Astrocyte (in vitro differentiated cells and primary cell): ENCODE measurements around the gene KCNQ1. TPM values are rescaled to one million over a fixed set of nuclear protein-coding genes. Genes with fewer than 3 reads are reported as not detected.

Experiments
- DNase-seq: peaks from one replicate; pipeline ENCODE4 v3.0.0-alpha.2; 2010; ENCODE audit warnings: low read depth
- FAIRE-seq: peaks from 2 replicates; lab custom pipeline; 2011; peaks lifted over from hg19 to GRCh38; lab: Jason Lieb, UNC
- H2AFZ ChIP-seq: 2 replicates; pipeline ENCODE4 v1.6.0; 2012; ENCODE audit warnings: low read depth, low read length, inconsistent platforms
- H3K27ac ChIP-seq: 2 replicates; pipeline ENCODE4 v1.5.1; 2011; ENCODE audit warnings: low read depth, low read length, inconsistent platforms
- H3K27me3 ChIP-seq: 2 replicates; pipeline ENCODE4 v1.6.0; 2011; ENCODE audit warnings: low read length, inconsistent platforms; ENCODE audit not compliant: insufficient read depth
- H3K36me3 ChIP-seq: 2 replicates; pipeline ENCODE4 v1.5.1; 2011; ENCODE audit warnings: low read length, inconsistent platforms; ENCODE audit not compliant: insufficient read depth
- H3K4me1 ChIP-seq: 2 replicates; pipeline ENCODE4 v1.5.1; 2011; ENCODE audit warnings: low read length, inconsistent platforms; ENCODE audit not compliant: insufficient read depth
- H3K4me2 ChIP-seq: 2 replicates; pipeline ENCODE4 v1.6.0; 2012; ENCODE audit warnings: low read length, inconsistent platforms
- H3K4me3 ChIP-seq: 2 replicates; pipeline ENCODE4 v1.5.1; 2011; ENCODE audit warnings: low read depth, mild to moderate bottlenecking, low read length, inconsistent platforms; ENCODE audit not compliant: insufficient read depth
- H3K79me2 ChIP-seq: 2 replicates; pipeline ENCODE4 v1.6.0; 2012; ENCODE audit warnings: mild to moderate bottlenecking, low read length, inconsistent platforms; ENCODE audit not compliant: insufficient read depth
- H3K9ac ChIP-seq: 2 replicates; pipeline ENCODE4 v1.6.0; 2012; ENCODE audit warnings: mild to moderate bottlenecking, low read length, inconsistent platforms
- H3K9me3 ChIP-seq: 2 replicates; pipeline ENCODE4 v1.5.1; 2012; ENCODE audit warnings: low read depth, mild to moderate bottlenecking, low read length, inconsistent platforms; ENCODE audit not compliant: insufficient read depth
- H4K20me1 ChIP-seq: 2 replicates; pipeline ENCODE4 v1.6.0; 2012; ENCODE audit warnings: low read length, inconsistent platforms; ENCODE audit not compliant: insufficient read depth
- H3K27ac Mint-ChIP-seq: one replicate; pipeline ENCODE4 v1.8.0; 2021; ENCODE audit warnings: mild to moderate bottlenecking, mixed read lengths; ENCODE audit not compliant: unreplicated experiment
- H3K27me3 Mint-ChIP-seq: one replicate; pipeline ENCODE4 v1.8.0; 2021; ENCODE audit warnings: low read depth, mixed read lengths; ENCODE audit not compliant: unreplicated experiment
- H3K36me3 Mint-ChIP-seq: one replicate; pipeline ENCODE4 v1.8.0; 2021; ENCODE audit warnings: low read depth, mixed read lengths; ENCODE audit not compliant: unreplicated experiment
- H3K4me1 Mint-ChIP-seq: one replicate; pipeline ENCODE4 v1.8.0; 2021; ENCODE audit warnings: low read depth, mixed read lengths; ENCODE audit not compliant: unreplicated experiment
- H3K4me3 Mint-ChIP-seq: one replicate; pipeline ENCODE4 v1.8.0; 2021; ENCODE audit warnings: mild to moderate bottlenecking, moderate library complexity, mixed read lengths; ENCODE audit not compliant: unreplicated experiment
- H3K9me3 Mint-ChIP-seq: one replicate; pipeline ENCODE4 v1.8.0; 2021; ENCODE audit warnings: mild to moderate bottlenecking, mixed read lengths; ENCODE audit not compliant: unreplicated experiment
- EZH2 ChIP-seq: IDR thresholded peaks from 2 replicates; pipeline ENCODE4 v1.6.1; 2012; ENCODE audit warnings: mild to moderate bottlenecking, low read length, inconsistent platforms; ENCODE audit not compliant: insufficient read depth
- total RNA-seq: library from RNA; stranded (reverse); gene quantifications from 2 replicates; pipeline ENCODE4 v1.2.1, GENCODE V29; 2021
- TF ChIP-seq, protein P1 (sequence below): IDR thresholded peaks from 2 replicates; pipeline ENCODE4 v1.5.1; 2011; ENCODE audit warnings: low read depth, mild to moderate bottlenecking, inconsistent platforms, low read length, moderate library complexity; ENCODE audit not compliant: insufficient read depth

KCNQ1 gene
- total RNA-seq, 1 donor from 2014 or later: not detected

DNA sequence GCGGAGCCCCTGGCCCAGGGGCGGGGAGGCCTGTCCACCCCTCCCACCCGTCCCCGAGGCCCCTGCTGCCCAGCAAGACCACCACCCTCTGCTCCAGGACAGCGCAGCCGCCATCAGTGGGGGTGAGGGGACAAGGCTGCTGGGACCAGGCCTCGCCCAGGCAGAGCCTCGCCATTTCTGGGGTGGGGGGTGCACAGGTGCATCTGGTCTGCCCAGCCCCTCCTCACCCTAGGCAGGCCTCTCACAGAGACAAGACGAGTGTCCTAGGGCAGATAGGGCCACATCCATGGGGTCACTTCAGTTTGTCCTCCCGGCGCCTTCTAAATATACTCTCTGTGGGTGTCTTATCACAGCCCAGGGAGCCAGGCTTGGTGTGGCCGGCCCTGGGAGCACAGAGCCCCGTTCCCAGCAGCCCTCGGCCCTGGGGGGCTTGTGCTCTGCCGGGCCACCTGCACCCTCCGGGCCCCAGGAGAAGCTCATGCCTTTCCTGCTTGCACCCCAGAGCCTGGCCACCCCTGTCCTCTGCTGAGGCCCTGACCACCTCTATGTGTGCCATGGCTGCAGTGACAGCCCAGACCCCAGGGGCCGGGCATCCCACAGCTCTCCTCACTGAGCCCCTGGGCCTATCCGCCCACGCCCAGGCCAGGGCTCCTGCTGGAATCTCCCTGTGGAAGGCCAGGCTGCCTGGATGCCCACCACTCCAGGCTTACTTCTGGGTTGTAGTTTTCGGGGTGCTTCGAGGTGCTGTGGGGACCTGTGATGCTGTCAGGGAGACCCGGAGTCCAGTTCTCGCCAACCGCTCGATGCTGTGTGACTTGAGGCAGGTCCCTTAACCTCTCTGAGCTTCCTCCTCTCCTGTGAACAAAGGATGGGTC lies 70.8 kb downstream of the KCNQ1 start:
- Histone ChIP-seq H3K9ac (no peak overlapping the region), H4K20me1 (no peaks in the 10 kb centered on the region), H3K27ac (no peak overlapping the region), H3K79me2 (no peaks in the 10 kb centered on the region), H3K4me3 (no peak overlapping the region), H2AFZ (no peak overlapping the region), H3K36me3 (no peaks in the 10 kb centered on the region), H3K4me1 (no peaks in the 10 kb centered on the region), H3K27me3 (peaks cover under 1% of the 10 kb centered on the region), H3K4me2 (no peak overlapping the region), H3K9me3 (no peaks in the 10 kb centered on the region)
- FAIRE-seq (no peak), DNase-seq (no peak)
- H3K36me3 Mint-ChIP-seq: peaks cover 1% of the 10 kb centered on the region
- H3K27ac Mint-ChIP-seq: no peak overlapping the region
- H3K4me3 Mint-ChIP-seq: no peak overlapping the region
- peaks cover 60% of the 10 kb centered on the region for H3K27me3 Mint-ChIP-seq
- H3K4me1 Mint-ChIP-seq: no peaks in the 10 kb centered on the region
- no peaks in the 10 kb centered on the region for H3K9me3 Mint-ChIP-seq
- TF ChIP-seq EZH2: no peak

DNA sequence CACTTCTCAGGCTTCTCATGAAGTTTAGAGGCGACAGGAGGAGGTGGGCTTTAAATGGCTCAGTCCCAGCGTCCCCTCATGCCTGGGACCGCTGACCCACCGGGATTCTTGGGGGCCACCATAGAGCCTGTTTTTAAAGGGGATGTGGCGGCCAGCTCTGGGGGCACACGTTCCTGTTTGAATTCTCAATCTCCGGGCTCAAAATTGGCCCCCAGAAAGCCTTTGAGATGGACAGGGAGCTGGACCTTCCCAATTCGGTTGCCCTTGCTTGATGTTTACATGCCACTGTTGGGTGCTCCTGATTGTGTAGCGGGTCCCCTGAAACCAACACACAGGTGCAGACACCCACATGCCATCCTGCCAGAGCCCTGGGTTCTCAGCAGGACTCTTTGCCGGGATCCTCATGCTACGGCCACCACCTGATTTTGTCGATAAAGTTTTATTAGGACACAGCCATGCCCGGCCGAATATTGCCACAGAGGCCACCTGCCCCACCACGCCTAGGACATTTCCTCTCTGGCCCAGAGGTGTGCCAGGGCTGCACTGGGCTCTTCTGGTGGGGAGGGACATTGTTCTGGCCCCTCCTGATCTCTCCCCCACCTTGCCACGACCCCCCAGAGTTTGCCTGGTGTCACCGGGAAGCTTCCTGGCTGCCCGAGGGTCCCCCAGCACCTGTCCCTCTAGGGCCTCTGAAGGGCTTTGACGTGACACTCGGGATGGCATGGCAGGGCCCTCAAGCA lies 71.6 kb downstream of the KCNQ1 start:
- Histone ChIP-seq H3K36me3 (no peaks in the 10 kb centered on the region), H3K4me1 (no peaks in the 10 kb centered on the region), H3K4me3 (no peak overlapping the region), H3K9ac (no peak overlapping the region), H3K27me3 (peaks cover 4% of the 10 kb centered on the region), H3K4me2 (no peak overlapping the region), H4K20me1 (no peaks in the 10 kb centered on the region), H3K79me2 (no peaks in the 10 kb centered on the region), H2AFZ (no peak overlapping the region), H3K27ac (no peak overlapping the region), H3K9me3 (no peaks in the 10 kb centered on the region)
- no peaks in the 10 kb centered on the region for H3K4me1 Mint-ChIP-seq
- no peak for FAIRE-seq
- no peak overlapping the region for H3K4me3 Mint-ChIP-seq
- no peaks in the 10 kb centered on the region for H3K9me3 Mint-ChIP-seq
- no peak for TF ChIP-seq EZH2
- TF ChIP-seq, protein P1, sequence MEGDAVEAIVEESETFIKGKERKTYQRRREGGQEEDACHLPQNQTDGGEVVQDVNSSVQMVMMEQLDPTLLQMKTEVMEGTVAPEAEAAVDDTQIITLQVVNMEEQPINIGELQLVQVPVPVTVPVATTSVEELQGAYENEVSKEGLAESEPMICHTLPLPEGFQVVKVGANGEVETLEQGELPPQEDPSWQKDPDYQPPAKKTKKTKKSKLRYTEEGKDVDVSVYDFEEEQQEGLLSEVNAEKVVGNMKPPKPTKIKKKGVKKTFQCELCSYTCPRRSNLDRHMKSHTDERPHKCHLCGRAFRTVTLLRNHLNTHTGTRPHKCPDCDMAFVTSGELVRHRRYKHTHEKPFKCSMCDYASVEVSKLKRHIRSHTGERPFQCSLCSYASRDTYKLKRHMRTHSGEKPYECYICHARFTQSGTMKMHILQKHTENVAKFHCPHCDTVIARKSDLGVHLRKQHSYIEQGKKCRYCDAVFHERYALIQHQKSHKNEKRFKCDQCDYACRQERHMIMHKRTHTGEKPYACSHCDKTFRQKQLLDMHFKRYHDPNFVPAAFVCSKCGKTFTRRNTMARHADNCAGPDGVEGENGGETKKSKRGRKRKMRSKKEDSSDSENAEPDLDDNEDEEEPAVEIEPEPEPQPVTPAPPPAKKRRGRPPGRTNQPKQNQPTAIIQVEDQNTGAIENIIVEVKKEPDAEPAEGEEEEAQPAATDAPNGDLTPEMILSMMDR: no peak
- no peak for DNase-seq
- no peak overlapping the region for H3K27ac Mint-ChIP-seq
- no peaks in the 10 kb centered on the region for H3K36me3 Mint-ChIP-seq
- H3K27me3 Mint-ChIP-seq: peaks cover 60% of the 10 kb centered on the region

DNA sequence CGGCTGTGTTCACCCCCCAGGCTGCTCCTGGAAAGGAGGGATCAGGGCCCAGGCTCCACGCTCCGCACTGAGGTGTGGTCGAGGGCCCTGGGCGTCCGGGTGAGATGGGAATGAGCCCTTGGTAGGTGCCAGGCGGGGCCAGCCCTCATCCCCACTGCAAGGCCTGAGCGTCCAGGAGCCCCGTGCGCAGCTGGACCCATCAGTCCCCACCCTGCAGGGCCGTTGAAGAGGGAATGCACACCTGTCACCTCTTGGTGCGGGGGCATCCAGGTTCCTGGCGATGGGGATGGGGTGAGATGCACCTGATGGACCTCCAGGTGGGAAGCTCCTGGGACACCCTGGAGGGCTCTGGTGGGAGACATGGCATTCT lies 72.2 kb downstream of the KCNQ1 start:
- Mint-ChIP-seq H3K4me1 (no peaks in the 10 kb centered on the region), H3K36me3 (no peaks in the 10 kb centered on the region), H3K9me3 (no peaks in the 10 kb centered on the region), H3K27me3 (peaks cover 55% of the 10 kb centered on the region), H3K27ac (no peak overlapping the region), H3K4me3 (no peak overlapping the region)
- Histone ChIP-seq H4K20me1 (no peaks in the 10 kb centered on the region), H3K4me1 (no peaks in the 10 kb centered on the region), H3K79me2 (no peaks in the 10 kb centered on the region), H3K36me3 (no peaks in the 10 kb centered on the region), H3K9me3 (no peaks in the 10 kb centered on the region), H2AFZ (no peak overlapping the region), H3K4me2 (no peak overlapping the region), H3K9ac (no peak overlapping the region), H3K27me3 (peaks cover 4% of the 10 kb centered on the region), H3K27ac (no peak overlapping the region), H3K4me3 (no peak overlapping the region)
- FAIRE-seq: no peak
- TF ChIP-seq, protein P1: no peak
- no peak for TF ChIP-seq EZH2
- no peak for DNase-seq
